DMS 273 treated with DMSO at 0.1 percent for 48 hours (cell line): ENCODE results near the gene CA5A.
"Not testable (repeated sequence)": the region's sequence is repeated elsewhere in the genome, so short reads cannot be mapped to it uniquely, and the experiment has no call there.

Source experiments
- DNase-seq: peaks from one replicate; lab custom pipeline; 2025; lab: John Stamatoyannopoulos, UW

CA5A gene

GRCh38 chr16:87894005-87894404, 42.3 kb downstream of the CA5A start:
- DNase-seq, result not testable (repeated sequence)

GRCh38 chr16:87891764-87892163, 44.6 kb downstream of the CA5A start:
- no peak for DNase-seq

GRCh38 chr16:87889762-87890161, 46.6 kb downstream of the CA5A start:
- DNase-seq, result not testable (repeated sequence)

- not testable (repeated sequence) for DNase-seq
Observed at GRCh38 chr16:87888346-87888745, 48.0 kb downstream of the CA5A start.

- DNase-seq, result not testable (repeated sequence)
Observed at GRCh38 chr16:87887931-87888330, 48.4 kb downstream of the CA5A start.

GRCh38 chr16:87885371-87885967, 50.9 kb downstream of the CA5A start:
- not testable (repeated sequence) for DNase-seq

GRCh38 chr16:87882436-87883019, 53.8 kb downstream of the CA5A start:
- no peak for DNase-seq

GRCh38 chr16:87881324-87882200, 54.8 kb downstream of the CA5A start:
- DNase-seq, result no peak

- DNase-seq, result no peak
Observed at GRCh38 chr16:87880117-87880696, 56.1 kb downstream of the CA5A start.

GRCh38 chr16:87879411-87880013, 56.8 kb downstream of the CA5A start:
- DNase-seq, result not testable (repeated sequence)

- no peak for DNase-seq
Observed at GRCh38 chr16:87878704-87879103, 57.6 kb downstream of the CA5A start.

- no peak for DNase-seq
Observed at GRCh38 chr16:87877942-87878507, 58.3 kb downstream of the CA5A start.

- no peak for DNase-seq
Observed at GRCh38 chr16:87874639-87875427, 61.5 kb downstream of the CA5A start.

- DNase-seq, result not testable (repeated sequence)
Observed at GRCh38 chr16:87870418-87871291, 65.7 kb downstream of the CA5A start.

GRCh38 chr16:87869879-87870417, 66.4 kb downstream of the CA5A start:
- not testable (repeated sequence) for DNase-seq

- DNase-seq, result not testable (repeated sequence)
Observed at GRCh38 chr16:87869061-87869878, 67.1 kb downstream of the CA5A start, which contains the start of gene SLC7A5. Gene SLC7A5 (minus strand): TSS chr16:87869507. CDS start chr16:87869422, 85 bp downstream.

- DNase-seq, result not testable (repeated sequence)
Observed at GRCh38 chr16:87868254-87869029, 67.9 kb downstream of the CA5A start.
